Left renal pelvis (tissue), 4 donors: Measurements from ENCODE around the gene MTHFS. TPM values are rescaled to one million over a fixed set of nuclear protein-coding genes. Genes with fewer than 3 reads are reported as not detected.

Source experiments
- DNase-seq, 4 donors: peaks; one replicate each; pipeline ENCODE4 v3.0.0-alpha.2; 2013; ENCODE audit warnings: low read depth in 4 of 4, low spot score in 3 of 4
- polyA plus RNA-seq, 4 donors: library from polyadenylated mRNA; unstranded; fragments of 120-200 nt; gene quantifications; one replicate each; pipeline ENCODE4 v1.2.1, GENCODE V29; 2013; ENCODE audit not compliant: insufficient read length in 4 of 4

The MTHFS gene
- polyA plus RNA-seq, 4 donors: 10.4 to 40.3 (median 36.7) TPM

DNA sequence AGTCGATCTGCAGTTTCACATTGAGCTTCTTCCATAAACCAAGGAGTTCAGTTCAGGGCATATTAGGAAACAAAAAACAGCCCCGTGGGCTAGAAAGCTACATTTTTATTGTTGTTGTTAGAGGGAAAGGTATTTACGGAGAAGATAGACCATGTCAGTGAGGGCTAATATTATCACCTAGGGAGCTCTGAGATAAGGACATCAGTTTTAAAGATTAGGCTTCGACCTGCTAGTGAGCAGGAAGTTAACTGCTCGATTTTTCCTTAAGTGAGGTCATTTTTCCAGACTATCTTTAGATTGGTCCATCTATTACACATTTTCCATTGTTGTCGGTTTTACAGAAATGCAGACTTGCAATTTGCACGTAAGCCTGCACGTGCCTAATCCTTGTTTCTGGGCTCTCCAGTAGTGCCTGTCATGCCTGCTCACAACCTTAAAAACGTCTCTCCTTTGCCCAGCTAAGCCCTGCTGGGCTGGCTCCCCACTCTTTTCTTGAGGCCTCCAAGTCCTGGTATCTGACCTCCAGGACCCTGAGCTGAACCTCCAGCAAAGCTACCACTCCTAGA, 72.6 kb downstream of the MTHFS start:
- DNase-seq: no peak

DNA sequence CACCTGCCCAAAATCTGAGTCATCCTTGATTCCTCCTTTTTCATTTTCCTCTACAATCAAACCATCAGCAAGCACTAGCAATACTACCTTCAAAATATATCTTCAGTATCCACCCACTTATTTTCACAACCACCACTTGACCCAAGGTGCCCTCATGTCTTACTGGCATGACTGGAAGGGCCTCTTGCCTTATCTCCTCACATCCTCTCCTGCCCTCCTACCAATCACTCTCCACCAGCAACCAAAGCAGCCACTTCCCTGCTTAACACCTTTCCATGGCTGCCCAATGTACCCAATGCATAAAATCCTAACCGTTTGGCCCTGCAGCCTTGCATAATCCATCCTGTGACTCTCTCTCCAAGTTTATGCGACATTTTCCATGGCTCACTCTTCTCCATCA, 76.0 kb downstream of the MTHFS start:
- DNase-seq: no peak

DNA sequence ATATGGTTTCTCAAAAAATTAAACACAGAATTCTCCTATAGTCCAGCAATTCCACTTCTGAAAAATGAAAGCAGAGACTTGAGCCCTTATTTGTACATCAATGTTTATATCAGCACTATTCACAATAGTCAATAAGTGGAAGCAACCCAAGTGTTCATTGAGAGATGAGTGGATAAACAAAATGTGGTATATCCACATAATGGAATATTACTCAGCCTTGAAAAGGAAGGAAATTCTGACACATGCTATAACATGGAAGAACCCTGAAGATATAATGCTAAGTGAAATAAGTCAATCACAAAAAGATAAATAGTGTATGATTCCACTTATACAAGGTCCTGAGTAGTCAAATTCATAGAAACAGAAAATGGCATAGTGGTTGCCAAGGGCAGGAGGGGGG, 76.6 kb downstream of the MTHFS start:
- DNase-seq: no peak

DNA sequence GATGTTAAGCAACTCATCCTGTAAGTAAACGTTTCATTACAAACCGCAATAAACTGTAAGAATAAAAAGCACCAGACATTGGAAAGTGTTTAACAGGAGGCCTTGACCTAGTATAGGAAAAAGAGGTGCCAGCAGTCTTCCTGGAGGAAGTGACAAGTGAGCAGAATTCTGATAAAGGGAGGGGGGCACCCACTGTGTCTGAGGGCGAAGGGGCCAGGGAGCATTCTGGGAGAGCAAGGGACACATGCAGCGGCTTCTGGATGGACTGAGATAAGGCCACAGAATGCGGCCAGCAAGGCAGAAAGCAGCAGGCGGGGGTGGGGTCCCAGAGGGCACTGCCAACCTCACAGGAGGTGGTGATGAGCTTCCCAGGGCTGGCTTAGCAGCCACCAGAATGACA, 80.2 kb downstream of the MTHFS start:
- no peak for DNase-seq

DNA sequence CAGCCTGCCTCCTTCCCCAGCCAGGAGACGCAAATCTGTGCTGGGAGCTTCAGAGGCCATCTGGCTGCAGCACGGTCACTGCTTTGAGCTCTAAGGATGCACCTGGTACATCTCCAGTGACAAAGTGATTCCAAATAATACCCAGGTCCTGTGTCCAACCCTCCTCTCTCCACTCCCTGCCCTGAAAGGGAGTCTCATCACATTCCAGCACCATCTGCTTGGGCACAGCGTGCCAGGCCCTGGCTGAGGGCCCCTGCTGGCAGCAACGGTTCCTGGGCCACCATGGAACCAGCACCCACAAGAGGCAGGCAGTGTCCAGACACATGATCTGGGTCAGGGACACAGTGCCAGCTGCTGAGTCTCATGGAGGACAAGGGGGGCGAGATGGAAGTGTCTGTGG, 81.3 kb downstream of the MTHFS start:
- no peak for DNase-seq

DNA sequence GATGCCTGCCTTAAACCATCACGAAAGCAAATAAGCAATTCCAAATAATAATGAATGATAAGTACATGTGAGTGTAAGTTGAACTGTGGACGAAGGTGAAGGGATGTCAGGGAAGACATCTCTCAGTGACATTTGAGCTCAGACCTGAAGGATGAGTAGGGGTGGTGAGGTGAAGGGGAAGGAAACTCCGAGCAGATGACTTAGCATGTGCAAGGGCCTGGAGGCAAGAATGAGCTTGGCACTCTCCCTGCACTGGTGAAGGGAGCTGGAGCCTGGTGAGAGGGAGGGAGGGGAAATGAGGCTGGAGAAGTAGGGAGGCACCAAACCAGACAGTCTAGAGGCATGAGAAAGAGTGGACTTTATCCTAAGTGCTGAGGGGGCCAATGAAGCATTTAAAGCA, 84.3 kb downstream of the MTHFS start:
- DNase-seq: no peak

DNA sequence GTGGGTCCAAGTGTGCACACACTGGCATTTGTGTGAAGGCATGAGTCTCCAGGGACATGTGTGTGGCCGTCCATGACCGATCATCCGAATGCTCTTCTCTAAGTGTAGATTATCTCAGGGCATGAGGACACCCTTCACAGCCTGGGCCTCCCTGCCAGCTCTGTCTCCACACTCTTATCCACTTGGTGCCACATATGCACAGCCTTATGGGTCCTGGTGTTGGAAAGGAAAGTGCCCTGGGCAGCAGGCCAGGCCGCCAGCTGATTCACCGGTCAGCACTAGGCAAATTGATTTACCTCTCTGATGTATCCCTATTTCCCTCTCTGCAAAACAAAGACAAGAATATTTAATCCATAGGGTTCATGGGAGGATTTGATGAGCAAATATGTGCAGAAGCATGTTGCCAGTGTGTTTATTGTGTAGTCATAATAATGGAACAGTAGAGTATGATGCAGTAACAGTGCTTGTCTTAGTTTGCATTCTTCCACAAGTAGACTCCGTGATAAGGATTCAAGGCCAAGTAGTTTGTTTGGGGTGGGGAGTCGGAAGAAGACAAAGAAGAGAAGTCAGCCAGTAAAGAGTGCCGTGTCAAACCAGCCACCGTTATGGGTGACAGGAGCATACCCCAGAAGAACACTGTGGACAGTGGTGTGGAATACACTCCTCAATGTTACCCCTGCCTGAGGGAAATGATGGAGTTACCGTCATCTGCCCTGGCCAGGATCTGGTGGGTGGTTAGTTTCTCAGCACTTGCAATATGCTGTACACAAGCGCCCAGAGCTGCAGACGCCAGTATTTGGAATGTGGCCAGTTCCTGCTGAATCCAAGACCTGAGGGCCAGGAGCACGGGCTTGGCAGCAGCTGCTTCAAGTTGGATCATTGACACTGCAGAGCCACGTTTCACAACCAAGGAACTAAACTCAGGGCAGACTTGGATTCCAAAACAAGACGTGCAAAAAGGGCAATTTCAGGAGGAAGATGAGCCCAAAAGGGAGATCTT, 85.1 kb downstream of the MTHFS start:
- DNase-seq: no peak

DNA sequence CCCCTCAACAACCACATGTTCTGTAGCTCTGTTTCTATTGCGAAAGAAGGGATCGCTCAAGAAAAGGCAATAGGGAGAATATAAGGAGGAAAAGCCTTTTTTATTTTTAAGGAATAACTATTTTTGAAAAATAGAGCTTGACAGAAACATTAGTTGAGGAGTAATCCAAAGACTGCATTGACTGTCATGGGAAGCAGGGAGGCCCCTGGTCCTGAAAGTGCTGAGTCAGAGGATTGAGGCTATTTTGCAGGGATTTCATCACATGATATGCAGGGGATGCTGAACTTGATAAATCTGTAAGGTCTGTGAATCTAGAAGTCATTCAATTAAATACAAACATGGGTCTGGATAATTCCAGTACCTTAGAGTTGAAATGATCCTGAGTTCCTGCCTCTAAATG, 92.0 kb downstream of the MTHFS start:
- DNase-seq: no peak

DNA sequence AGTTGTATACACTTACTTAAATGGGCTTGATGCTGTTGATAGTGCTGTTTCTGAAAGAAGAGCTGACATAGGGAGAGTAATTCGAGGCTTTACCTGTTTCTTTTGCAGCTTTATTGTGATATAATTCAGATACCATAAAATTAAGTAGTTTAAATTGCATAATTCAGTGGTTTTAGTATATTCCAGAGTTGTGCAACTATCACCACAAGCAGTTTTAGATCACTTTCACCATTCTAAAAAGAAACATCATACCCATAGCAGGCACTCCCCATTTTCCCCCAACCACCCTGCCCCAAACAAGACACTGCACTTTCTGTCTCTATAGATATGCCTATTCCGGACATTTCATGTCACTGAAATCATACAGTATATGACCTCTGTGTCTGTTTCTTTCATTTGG, 98.5 kb downstream of the MTHFS start:
- DNase-seq: no peak

Other genes with a start within 250 kb of the MTHFS start
- gene BCL2A1, start 74.2 kb upstream of the MTHFS start, polyA plus RNA-seq: 1 to 10 TPM in 1 of 4 donors, under 1 TPM in 2, not detected in 1; 0.21 to 6.3 (median 0.23) TPM
- gene ZFAND6, start 162.7 kb upstream of the MTHFS start, polyA plus RNA-seq: 100 to 1,000 TPM in 3 of 4 donors, 10 to 100 TPM in 1; 95.6 to 130 (median 115) TPM